OCI-LY1 (cell line): Measurements from ENCODE around the gene RUNX1.

ENCODE experiments used
- H2AFZ ChIP-seq: fragments of 200-600 bp; sonication (generic), shearing (Covaris generic); 2 replicates; pipeline ENCODE4 v1.6.0; 2014; ENCODE audit warnings: antibody characterized with exemption, mild to moderate bottlenecking, low read length
- H3F3A ChIP-seq: fragments of 200-600 bp; sonication (generic), shearing (Covaris generic); 2 replicates; pipeline ENCODE4 v1.6.0; 2014; ENCODE audit warnings: mild to moderate bottlenecking, antibody characterized with exemption, low read length, moderate library complexity; ENCODE audit not compliant: insufficient read depth
- H3K27ac ChIP-seq: fragments of 200-600 bp; sonication (generic); 2 replicates; pipeline ENCODE4 v1.5.1; 2014; ENCODE audit warnings: low read length, mixed run types, mild to moderate bottlenecking, low read depth; ENCODE audit not compliant: poor library complexity, severe bottlenecking
- H3K27me3 ChIP-seq: fragments of 200-600 bp; sonication (generic); 2 replicates; pipeline ENCODE4 v1.6.0; 2014; ENCODE audit warnings: antibody characterized with exemption, mild to moderate bottlenecking, low read length, moderate library complexity; ENCODE audit not compliant: insufficient read depth
- H3K36me3 ChIP-seq: fragments of 200-600 bp; sonication (generic); 2 replicates; pipeline ENCODE4 v1.6.1; 2014; ENCODE audit warnings: mild to moderate bottlenecking, antibody characterized with exemption, low read length, moderate library complexity, mixed read lengths; ENCODE audit not compliant: insufficient read depth
- H3K4me1 ChIP-seq: fragments of 200-600 bp; sonication (generic); 2 replicates; pipeline ENCODE4 v1.5.1; 2014; ENCODE audit warnings: mild to moderate bottlenecking, low read length, moderate library complexity; ENCODE audit not compliant: insufficient read depth, severe bottlenecking
- H3K4me2 ChIP-seq: fragments of 200-600 bp; sonication (generic), shearing (Covaris generic); 2 replicates; pipeline ENCODE4 v1.6.1; 2014; ENCODE audit warnings: low read length
- H3K4me3 ChIP-seq: fragments of 200-600 bp; sonication (generic); 2 replicates; pipeline ENCODE4 v1.5.1; 2014; ENCODE audit warnings: low read length, low read depth, mild to moderate bottlenecking, mixed read lengths; ENCODE audit not compliant: poor library complexity, severe bottlenecking
- H3K79me2 ChIP-seq: fragments of 200-600 bp; shearing (Covaris generic); 2 replicates; pipeline ENCODE4 v1.6.1; 2016; ENCODE audit warnings: mixed run types, low read length, mixed read lengths; ENCODE audit not compliant: insufficient read depth
- H3K9ac ChIP-seq: fragments of 200-600 bp; sonication (generic), shearing (Covaris generic); 2 replicates; pipeline ENCODE4 v1.6.1; 2014; ENCODE audit warnings: mild to moderate bottlenecking, low read length, mixed read lengths
- H3K9me2 ChIP-seq: fragments of 200-600 bp; sonication (generic), shearing (Covaris generic); 2 replicates; pipeline ENCODE4 v1.6.1; 2014; ENCODE audit warnings: low read depth, mild to moderate bottlenecking, low read length, mixed read lengths
- H3K9me3 ChIP-seq: fragments of 200-600 bp; shearing (Covaris generic); 2 replicates; pipeline ENCODE4 v1.6.1; 2014; ENCODE audit warnings: low read length, mixed read lengths
- H4K20me1 ChIP-seq: fragments of 200-600 bp; sonication (generic), shearing (Covaris generic); 2 replicates; pipeline ENCODE4 v1.6.0; 2016; ENCODE audit warnings: mild to moderate bottlenecking, low read length; ENCODE audit not compliant: insufficient read depth
- CTCF ChIP-seq: fragments of 200-600 bp; sonication (generic), shearing (Covaris generic); IDR thresholded peaks from 2 replicates; pipeline ENCODE4 v1.5.1; 2017; ENCODE audit warnings: mild to moderate bottlenecking, antibody characterized with exemption, low read length, moderate library complexity, mixed read lengths
- EZH2 ChIP-seq: fragments of 200-600 bp; sonication (generic), shearing (Covaris generic); IDR thresholded peaks from 2 replicates; pipeline ENCODE4 v1.8.0; 2017; ENCODE audit warnings: borderline replicate concordance, mixed run types, mild to moderate bottlenecking, antibody characterized with exemption, low read length, moderate library complexity, mixed read lengths

RUNX1 gene

GRCh38 chr21:34887105-34887442, 162.0 kb downstream of the RUNX1 start:
- H3K4me2 ChIP-seq = peak overlapping the region; percentile 95
- H3K36me3 ChIP-seq = peaks cover 13% of the 10 kb centered on the region
- peaks cover 24% of the 10 kb centered on the region for H3K79me2 ChIP-seq
- H3K9ac ChIP-seq = peak overlapping the region; percentile 78
- no peaks in the 10 kb centered on the region for H3K9me2 ChIP-seq
- H3K4me3 ChIP-seq = peak overlapping the region; percentile 82
- H3F3A ChIP-seq = 0 out of 2 replicates have a peak, but pooled peaks cover 11% of the 10 kb centered on the region
- no peaks in the 10 kb centered on the region for H3K9me3 ChIP-seq
- H2AFZ ChIP-seq = no peak overlapping the region
- H3K4me1 ChIP-seq = peaks cover 69% of the 10 kb centered on the region
- H3K27me3 ChIP-seq = no peaks in the 10 kb centered on the region
- TF ChIP-seq CTCF = no peak
- TF ChIP-seq EZH2 = no peak
- H3K27ac ChIP-seq = peak overlapping the region; percentile 93
- H4K20me1 ChIP-seq = no peaks in the 10 kb centered on the region

GRCh38 chr21:34886240-34887104, 162.6 kb downstream of the RUNX1 start:
- Histone ChIP-seq H3K4me1 (peaks cover 75% of the 10 kb centered on the region), H3K4me2 (peak overlapping the region; percentile 95), H3K36me3 (peaks cover 17% of the 10 kb centered on the region), H3K27me3 (no peaks in the 10 kb centered on the region), H4K20me1 (no peaks in the 10 kb centered on the region), H3K9ac (peak overlapping the region; percentile 70), H3K9me3 (no peaks in the 10 kb centered on the region), H3K27ac (peak overlapping the region; percentile 50), H3K79me2 (peaks cover 25% of the 10 kb centered on the region), H2AFZ (no peak overlapping the region), H3K4me3 (peak overlapping the region; percentile 82), H3F3A (0 out of 2 replicates have a peak, but pooled peaks cover 7% of the 10 kb centered on the region), H3K9me2 (no peaks in the 10 kb centered on the region)
- no peak for TF ChIP-seq EZH2
- TF ChIP-seq CTCF = no peak

DNA sequence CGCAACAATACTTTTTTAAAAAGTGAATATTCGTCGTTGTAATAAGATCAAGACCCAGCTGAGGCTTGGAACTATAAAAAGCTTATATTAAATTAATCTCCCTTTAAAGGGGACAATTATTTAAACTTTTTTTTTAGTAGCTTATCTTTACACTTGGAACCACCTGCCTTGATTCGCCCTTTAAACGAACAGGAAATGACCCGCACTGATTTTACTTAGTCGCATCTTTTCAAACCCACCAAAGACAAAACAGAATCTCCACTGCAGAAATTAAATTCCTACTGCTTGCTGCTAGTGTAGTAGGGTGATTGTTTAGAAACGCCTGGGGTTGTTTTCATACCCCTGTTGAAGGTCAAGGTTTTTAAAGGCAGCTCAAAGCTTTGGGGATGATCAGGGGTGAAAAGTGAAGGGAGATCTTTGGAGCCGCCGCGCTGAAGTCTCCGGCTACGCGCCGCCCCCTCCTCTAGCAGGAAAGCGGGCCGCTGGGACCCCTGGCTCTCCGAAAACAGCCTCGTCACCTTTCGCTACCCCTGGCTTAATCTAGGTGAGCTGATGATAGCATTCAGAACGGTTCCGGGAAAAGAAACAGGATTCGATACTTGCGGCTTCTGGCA, 163.4 kb downstream of the RUNX1 start:
- no peak for TF ChIP-seq CTCF
- TF ChIP-seq EZH2 = no peak
- H3K4me1 ChIP-seq = peaks cover 76% of the 10 kb centered on the region
- peak overlapping the region; percentile 50 for H3K27ac ChIP-seq
- no peaks in the 10 kb centered on the region for H3K27me3 ChIP-seq
- H3K4me2 ChIP-seq = peak overlapping the region; percentile 95
- H3K79me2 ChIP-seq = peaks cover 25% of the 10 kb centered on the region
- no peaks in the 10 kb centered on the region for H3K9me2 ChIP-seq
- peaks cover 12% of the 10 kb centered on the region; the same call in 1 of the 2 replicates for H3K36me3 ChIP-seq
- H3F3A ChIP-seq = 0 out of 2 replicates have a peak, but pooled peaks cover 6% of the 10 kb centered on the region
- peak overlapping the region; percentile 70; the same call in 1 of the 2 replicates for H3K9ac ChIP-seq
- H3K9me3 ChIP-seq = no peaks in the 10 kb centered on the region
- no peak overlapping the region for H2AFZ ChIP-seq
- peak overlapping the region; percentile 82 for H3K4me3 ChIP-seq
- no peaks in the 10 kb centered on the region for H4K20me1 ChIP-seq
